Stimulated activated CD8-positive, alpha-beta memory T cell treated with anti-CD3 and anti-CD28 coated beads, Interleukin-12 subunit alpha, Interleukin-12 subunit beta, amount 100 ng/mL, for 24 hours (primary cell): Measurements from ENCODE around the gene NETO2.
"Not testable (repeated sequence)": the region's sequence is repeated elsewhere in the genome, so short reads cannot be mapped to it uniquely, and the experiment has no call there.

Source experiments
- DNase-seq: peaks from one replicate; pipeline ENCODE4 v3.0.0-alpha.2; 2020; ENCODE audit errors: extremely low read depth

The NETO2 gene

DNA sequence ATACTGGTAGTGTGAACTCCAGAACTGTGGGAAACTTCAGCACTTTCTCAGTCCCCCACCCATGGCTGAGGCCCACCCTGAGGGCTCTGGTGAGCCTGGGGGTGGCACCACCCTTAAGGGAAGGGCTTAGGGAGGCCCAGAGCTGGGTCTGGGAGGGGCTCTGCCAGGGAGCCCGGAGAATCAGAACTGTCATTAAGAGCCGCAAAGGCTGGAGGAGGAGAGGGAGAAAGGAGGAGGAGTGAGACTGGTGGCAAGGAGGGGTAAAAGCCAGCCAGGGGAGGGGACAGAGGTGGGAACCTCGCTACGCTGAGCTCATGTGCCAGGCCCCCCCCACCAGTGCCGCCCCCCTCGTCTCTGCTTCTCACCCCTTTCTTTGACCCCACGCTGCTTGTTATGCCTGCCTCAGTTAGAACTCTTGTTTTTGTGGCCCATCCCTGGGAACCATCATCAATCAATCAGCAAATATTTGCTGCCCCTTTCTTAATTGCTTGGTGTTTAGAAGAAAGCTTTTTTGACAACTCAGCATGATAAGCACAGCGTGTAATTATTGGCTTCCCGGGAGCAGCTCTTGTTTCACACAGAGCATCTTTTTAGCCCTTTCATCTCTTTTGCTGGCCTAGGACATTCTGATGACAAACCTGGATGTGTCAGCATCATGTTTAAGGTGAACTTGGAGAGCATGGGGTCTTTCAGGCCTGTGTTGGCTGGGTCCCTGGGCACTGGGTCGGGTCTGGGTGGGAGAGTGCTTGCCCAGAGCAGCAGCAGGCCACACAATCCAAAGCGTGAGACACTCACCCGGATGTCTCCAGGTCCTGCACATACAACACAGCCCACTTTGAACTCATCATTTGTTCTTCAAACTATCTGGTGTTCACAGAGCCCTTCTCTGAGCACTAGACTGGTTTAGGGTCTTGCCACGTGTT, 77.7 kb downstream of the NETO2 start:
- no peak for DNase-seq

DNA sequence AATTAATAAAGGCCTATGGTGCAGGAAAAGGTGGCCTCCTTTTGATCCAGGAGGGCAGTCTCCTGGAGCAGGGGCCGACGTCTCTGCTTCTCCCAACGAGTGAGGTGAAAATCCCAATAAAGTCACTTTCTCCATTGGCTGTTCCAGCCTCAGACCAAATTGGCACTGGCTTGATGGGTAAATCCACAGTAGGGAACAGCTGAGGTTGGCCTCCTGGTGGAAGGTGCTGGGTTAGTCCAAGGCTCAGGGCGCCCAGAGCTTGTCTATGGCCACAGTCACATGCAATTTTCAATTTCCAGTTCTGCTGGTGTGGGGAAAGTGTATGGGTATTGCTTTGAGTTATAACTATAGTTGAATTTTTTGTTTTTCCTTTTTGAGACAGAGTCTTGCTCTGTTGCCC, 79.0 kb downstream of the NETO2 start:
- DNase-seq, result no peak

DNA sequence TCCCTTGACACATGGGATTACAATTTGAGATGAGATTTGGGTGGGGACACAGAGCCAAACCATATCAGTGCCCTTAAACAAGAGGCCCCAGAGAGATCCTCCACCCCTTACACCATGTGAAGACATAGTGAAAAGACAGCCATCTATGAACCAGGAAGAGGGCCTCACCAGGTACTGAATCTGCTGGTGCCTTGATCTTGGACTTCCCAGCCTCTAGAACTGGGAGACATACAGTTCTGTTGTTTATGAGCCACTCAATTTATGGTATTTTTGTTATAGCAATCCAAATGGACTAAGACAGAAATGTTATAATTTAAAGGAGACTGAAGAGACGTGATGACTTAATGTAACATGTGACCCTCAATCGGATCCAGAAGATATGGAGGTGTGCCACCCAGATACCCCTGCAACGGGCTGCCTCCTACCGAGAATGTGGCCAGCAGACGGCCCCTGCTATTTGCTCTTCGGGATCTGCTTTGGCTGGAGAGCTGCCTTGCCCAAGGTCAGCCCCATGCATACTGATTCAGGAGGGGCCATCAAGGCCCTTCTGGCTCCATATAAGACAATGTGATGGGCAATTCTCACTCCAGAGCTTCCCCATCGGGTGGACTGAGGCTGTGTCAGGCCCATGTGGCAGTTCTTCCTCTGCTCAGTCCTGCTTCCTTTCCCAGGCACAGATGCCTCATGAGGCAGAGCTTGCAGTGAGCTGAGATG, 80.6 kb downstream of the NETO2 start:
- DNase-seq, result no peak

DNA sequence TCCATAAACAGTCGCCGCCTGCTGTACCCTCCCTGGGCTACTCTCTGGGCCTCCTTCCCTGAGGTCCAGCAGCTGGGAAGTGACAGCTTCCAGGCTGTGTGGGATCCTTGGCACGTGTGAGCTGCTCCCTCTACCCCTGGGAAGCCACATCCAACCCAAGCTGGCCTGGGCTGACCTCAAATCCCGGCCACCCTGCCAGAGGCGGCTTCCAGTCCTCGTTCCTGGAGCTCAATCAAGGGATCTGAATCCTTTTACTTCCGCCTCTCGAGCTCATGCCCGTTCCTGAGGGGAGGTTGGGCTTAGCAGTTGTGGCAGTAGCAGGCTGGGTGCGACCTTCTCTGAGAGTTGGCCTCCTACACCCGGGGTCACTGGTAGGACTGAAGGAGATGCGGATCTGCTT, 82.5 kb downstream of the NETO2 start:
- no peak for DNase-seq

DNA sequence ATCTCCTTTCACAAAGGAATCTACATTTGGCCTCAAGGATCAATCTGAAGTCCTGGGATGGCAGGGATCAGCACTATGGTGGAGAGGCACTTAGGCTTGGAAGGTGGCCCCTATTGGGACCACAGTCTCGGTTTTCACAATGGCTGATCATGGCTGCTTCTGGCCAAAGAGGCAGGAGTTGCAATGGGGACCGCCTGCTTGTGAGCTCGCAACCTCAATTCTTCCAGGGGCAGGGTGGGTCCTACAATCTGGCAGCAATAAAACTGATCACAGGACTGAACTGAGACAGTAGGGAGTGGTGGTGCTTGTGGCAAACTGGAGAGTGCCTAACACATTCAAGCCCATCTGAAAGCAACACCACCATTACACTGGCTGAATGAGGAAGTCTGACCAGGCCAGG, 83.1 kb downstream of the NETO2 start:
- DNase-seq, result no peak

DNA sequence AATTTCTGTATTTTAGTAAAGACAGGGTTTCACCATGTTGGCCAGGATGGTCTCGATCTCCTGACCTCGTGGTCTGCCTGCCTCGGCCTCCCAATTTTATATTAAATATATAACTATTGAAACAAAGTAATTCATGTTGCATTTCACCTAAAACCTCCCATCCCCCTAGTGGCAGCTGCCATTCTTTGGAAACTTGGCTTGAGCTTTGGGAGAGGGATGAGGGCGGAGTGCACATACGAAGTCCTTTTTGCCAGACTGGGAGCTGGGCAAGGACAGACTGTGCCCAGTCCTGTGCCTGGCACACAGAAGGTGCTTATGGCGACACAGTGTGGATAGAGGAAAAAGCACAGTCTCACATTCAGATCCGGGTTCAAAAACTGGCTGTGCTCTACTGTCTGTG, 83.8 kb downstream of the NETO2 start:
- DNase-seq, result no peak

DNA sequence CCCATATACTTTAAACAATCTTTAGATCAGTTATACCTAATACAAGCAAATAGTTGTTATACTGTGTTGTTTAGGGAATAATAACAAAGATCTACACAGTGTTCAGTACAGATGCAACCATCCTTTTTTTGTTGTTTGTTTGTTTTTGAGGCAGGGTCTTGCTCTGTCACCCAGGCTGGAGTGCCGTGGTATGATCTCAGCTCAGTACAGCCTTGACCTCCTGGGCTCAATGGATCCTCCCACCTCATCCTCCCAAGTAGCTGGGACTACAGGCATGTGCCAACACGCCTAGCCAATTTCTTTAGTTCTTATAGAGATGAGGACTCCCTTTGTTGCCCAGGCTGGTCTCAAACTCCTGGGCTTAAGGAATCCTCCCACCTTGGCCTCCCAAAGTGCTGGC, 84.6 kb downstream of the NETO2 start:
- not testable (repeated sequence) for DNase-seq

DNA sequence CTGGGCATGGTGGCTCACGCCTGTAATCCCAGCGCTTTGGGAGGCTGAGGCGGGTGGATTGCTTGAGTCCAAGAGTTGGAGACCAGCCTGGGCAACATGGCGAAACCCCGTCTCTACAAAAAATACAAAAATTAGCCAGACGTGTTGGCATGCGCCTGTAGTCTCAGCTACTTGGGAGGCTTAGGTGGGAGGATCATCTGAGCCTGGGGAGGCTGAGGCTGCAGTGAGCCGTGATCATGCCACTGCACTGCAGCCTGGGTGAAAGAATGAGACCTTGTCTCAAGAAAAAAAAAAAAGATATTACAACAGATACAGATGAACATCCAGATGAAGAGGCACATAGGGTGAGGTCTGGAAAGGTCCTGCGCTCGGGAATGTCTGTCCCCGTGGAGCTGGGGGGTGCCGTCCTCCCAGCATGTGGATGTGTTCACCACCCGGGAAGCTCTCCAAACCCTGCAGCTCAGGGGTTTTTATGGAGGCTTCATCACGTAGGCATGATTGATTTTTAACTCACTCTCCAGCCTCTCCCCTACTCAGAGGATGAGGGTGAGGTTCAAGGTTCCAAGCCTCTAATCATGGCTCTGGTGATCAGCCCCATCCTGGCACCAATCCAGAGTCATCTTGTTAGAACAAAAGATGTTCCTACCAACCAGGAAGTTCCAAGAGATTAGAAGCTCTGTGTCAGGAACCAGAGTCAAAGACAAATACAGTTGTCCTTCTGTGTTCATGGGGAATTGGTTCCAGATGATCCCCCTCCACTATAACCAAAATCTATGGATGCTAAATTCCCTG, 85.3 kb downstream of the NETO2 start:
- DNase-seq, result no peak

DNA sequence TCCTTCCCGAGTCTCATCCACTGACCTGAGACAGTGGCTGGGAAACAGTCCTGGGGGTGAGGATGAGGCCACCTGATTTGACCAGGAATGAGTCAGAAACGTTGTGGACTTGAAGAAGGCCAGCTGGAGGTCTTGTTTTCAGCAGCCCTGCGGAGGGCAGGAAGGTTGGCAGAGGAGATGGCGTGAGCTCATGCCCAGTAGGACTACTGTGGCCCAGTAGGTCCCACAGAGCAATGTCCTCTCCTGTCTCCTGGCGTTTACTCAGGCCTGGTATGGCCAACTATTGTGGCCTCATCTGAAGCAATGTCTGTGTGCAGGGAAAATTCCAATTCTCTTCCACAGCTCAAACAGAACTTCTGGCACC, 86.1 kb downstream of the NETO2 start:
- DNase-seq, result no peak

DNA sequence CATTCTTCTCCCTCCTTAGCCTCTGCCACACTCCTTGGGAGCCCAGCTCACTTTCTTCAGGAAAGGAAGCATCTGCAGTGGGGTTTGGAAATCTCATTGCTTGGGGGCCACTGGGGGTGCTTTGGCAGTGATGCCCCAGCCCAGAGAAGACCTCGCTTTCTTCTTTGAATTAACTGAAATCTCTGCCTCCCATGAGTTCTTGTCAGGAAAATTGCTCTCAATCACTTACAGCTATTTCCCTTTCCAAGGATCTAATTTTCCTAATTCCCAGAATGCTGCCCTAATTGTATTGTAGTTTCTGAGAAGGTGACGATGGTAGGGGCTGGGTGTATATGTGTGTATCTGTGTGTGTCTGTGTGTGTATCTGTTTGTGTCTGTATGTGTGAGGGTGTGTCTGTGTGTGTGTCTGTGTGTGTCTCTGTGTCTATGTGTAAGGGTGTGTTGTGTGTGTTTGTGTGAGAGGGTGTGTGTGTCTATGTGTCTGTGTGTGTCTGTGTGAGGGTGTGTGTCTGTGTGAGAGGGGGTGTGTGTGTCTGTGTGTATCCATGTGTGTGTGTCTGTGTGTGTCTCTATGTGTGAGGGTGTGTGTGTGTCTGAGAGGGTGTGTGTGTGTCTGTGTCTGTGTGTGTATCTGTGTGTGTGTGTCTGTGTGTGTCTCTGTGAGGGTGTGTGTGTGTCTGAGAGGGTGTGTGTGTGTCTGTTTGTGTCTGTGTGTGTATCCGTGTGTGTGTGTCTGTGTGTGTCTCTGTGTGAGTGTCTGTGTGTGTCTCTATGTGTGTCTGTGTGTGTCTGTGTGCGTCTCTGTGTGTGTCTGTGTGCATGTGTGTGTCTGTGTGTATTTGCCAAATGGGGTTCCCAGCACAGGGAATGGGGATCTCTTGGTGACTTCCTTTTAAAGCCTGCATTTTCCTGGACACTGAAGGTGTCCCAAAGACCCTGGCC, 86.8 kb downstream of the NETO2 start:
- DNase-seq, result no peak

DNA sequence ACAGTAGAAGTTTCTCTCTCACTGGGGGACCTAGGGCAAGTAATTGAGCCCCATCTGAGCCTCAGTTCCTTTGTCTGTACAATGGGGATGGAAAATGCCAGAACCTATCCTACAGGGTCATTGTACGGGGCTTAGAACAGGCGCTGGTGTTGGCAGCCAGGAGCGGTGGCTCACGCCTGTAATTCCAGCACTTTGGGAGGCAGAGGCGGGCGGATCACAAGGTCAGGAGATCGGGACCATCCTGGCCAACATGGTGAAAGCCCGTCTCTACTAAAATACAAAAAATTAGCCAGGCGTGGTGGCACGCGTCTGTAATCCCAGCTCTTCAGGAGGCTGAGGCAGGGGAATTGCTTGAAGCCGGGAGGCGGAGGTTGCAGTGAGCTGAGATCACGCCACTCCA, 87.7 kb downstream of the NETO2 start:
- DNase-seq, result not testable (repeated sequence)

DNA sequence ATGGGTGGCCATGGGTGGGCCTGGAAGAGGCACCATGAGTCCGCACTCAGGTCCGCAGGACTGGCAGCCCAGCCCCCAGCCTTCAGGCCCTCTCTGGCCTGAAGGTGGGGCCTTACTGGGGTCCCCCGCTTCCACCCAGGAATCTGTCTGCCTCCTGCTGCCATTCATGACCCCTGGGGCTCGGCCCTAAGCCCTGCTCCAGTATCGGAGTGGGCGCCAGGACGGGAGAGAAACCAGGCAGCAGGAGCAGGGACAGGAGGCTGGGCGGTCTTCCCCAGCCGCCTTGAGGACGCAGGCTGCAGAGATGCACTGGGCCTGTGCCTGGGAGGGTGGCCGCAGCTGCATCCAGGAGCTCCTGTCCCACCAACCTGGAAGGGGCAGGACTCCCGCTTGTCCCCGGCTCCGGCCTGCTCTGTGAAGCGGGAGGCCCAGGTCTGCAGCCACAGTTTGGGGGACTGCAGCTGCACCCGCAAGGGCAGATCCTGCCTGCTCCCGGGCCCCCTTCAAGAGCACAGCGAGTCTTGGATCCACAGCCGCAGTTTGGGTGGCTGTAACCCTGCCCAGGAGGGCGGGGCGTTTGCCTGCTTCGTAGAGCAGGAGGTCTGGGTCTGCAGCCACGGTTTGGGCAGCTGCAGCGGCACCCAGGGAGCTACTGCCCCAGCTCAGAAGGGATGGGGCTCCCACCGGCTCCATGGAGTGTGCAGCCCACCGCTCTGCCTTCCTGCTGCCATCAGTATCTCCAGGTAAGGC, 88.4 kb downstream of the NETO2 start:
- no peak for DNase-seq

DNA sequence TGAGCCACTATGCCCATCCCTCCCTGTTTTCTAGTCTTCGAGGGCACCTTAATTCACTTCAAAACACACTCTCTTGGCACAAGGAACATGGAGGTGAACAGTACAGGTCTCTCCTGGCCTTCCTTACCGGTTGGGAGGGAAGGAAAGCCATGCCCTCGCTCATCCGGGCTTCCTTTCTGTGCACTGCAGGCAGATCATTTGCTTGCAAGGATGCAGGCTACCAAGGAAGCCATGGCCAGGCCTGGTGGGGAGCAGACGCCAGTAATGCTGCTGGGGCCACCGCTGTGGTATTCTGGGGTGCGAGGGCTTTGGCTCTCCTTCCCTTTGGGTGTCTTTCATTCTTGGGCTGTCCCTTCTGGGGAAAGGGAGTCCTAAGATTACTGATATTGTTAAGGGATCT, 89.4 kb downstream of the NETO2 start:
- no peak for DNase-seq

DNA sequence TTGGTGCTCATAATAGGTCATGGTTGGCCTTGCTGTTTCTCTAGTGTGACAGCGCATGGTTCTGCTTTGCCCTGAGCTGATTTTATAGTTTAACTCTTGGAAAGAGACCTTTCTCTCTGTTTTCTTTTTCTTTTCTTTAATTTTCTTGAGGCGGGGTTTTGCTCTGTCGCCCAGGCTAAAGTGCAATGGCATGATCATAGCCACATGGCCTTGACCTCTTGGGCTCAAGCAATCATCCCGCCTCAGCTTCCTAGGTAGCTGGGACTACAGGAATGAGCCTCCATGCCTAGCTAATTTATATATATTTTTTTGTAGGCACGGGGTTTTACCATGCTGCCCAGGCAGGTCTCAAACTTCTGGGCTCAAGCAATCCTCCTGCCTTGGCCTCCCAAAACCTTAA, 89.8 kb downstream of the NETO2 start:
- DNase-seq, result no peak

DNA sequence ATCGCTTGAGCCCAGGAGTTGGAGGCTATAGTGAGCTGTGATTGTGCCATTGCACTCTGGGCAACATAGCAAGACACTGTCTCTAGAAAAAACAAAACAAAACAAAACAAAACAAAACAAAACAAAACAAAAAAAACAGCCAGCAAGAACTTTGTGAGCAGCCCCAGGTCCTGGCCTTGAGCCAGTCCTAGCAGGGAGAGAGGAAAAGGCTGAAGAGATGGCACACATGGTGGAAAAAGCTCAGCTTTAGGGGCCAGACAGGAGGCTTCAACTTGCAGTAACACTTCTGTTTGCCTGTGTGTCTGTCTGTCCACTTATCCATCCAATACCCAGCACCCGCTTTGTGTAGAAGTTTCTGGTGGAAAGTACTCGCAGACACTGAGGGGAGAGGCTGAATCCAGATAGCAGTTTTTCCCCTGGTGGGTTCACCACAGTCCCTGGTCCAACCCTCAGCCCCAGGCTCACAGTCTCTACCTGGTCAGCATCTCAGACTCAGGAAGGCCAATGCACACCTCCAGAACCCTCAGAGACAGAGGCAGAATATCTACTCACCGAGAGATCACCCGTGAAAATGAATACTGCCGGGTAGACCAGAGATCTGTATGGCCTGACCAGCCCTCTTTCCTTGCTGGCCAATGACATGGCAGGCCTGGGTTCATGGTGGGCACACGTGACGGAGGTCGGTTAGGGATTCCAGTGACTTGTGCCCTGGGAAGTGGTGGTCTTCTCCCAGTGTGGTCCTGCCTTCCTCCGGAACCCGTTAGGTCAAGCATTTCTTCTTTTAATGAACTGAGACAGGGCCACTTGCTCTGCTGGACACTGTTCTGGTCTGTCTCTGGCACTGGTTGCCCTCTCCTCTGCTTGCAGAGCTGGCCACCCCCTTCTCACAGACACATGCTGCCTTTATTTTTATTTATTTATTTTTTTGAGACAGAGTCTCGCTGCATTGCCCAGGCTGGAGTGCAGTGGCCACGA, 90.8 kb downstream of the NETO2 start:
- DNase-seq, result no peak

DNA sequence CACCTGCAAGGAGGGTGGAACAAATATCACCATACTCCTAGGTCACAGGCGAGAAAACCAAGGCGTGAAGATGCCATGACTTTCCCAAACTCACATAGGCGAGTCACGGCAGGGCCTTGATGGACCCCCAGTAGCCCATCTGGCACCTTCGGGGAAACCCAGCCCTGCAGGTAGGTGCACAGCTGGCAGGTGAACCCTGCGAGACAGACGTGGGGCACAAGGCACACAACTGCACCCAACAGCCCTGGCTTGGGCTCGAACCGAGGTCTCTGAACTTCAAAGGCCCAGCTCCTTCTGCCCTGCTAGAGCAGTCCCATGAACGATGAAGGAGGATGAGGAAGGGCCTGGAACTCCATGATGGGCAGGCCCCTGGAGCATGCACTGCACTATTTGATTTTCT, 92.7 kb downstream of the NETO2 start:
- DNase-seq, result no peak

DNA sequence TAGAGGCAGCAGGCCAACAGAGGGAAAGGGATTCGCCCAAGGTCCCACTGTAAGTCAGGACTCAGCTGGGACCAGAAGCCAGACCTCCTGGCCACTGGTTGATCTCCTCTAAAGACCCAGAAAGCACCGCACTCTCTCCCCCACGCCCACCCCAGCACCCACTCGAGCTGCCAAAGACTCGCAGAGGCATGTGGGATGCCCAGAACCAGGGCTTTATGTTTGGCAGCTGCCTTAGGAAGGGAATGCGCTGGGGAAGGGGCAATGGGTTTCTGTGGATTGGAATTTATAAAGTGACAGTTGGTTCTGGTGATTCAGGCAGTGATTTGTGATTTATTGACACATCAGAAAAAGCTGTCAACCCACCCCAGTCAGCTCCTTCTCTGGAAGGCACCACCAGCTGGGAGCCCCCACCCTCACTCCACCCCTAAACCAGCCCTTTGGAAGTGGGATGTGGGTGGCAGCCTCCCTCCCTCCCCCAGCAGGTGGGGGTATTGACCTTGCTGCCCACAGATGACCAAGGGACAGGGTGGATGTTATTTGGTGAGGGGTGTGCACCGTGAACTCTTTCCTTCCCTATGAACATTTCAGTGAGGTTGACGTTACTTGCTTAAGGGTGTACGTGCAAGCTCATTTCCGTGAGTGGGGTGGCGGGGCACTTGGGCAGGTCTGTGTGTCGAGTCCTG, 93.7 kb downstream of the NETO2 start:
- no peak for DNase-seq

DNA sequence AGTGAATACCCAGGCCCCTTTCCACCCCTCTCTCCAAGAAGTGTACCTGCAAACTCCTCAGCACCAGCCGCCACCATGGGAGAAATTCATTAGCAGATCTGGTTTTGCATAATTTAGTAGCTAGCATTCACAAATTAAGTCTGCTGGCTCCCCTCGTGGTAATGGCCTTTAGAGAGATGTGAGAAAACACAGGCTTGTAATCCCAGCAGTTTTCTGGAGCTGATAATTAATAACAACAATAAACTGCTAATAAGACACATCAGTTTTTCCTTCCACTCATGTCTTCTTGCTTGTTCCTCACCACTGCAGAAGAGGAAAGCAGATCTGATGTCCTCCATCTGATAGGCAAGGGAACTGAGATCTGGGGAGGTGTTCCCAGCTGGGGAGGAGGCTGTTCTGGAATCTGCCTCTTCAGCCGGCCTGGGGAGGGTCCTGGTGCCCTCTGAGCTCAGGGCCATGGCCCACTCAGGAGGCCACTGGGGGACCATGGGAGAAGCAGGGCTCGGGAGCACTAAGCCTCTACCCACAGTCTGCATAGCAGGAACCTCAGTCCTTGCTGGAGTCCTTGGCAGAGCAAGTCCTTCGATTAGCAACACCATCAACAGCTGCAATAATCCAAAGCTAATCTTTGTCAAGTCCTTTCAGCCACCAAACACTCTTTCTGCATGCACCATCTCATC, 96.1 kb downstream of the NETO2 start:
- DNase-seq, result no peak
